Skin of body (tissue), 2 donors: ENCODE data around the gene SUGT1. TPM values are rescaled to one million over a fixed set of nuclear protein-coding genes. Genes with fewer than 3 reads are reported as not detected.
"Not testable (repeated sequence)": the region's sequence is repeated elsewhere in the genome, so short reads cannot be mapped to it uniquely, and the experiment has no call there.

Source experiments
- DNase-seq: peaks from one replicate; lab custom pipeline; 2025; lab: John Stamatoyannopoulos, UW
- total RNA-seq: library from RNA; depleted of rRNA; stranded (reverse); fragments of >200 nt; gene quantifications from one replicate; pipeline ENCODE4 v1.2.3, GENCODE V29; 2014

The SUGT1 gene
- total RNA-seq, 1 donor from 2014 or later: 26.7 TPM

- DNase-seq: no peak
Measured at GRCh38 chr13:52665325-52665724, 12.7 kb downstream of the SUGT1 start.

GRCh38 chr13:52669677-52670076, 17.0 kb downstream of the SUGT1 start:
- no peak for DNase-seq

- no peak for DNase-seq
Measured at GRCh38 chr13:52670726-52671125, 18.1 kb downstream of the SUGT1 start.

- DNase-seq: no peak
Measured at GRCh38 chr13:52673465-52673864, 20.8 kb downstream of the SUGT1 start.

- no peak for DNase-seq
Measured at GRCh38 chr13:52677823-52678222, 25.2 kb downstream of the SUGT1 start.

GRCh38 chr13:52685806-52686205, 33.2 kb downstream of the SUGT1 start:
- not testable (repeated sequence) for DNase-seq

- DNase-seq: no peak
Measured at GRCh38 chr13:52686376-52686775, 33.7 kb downstream of the SUGT1 start.

- DNase-seq: no peak
Measured at GRCh38 chr13:52695856-52696255, 43.2 kb downstream of the SUGT1 start.

- no peak for DNase-seq
Measured at GRCh38 chr13:52696566-52696965, 43.9 kb downstream of the SUGT1 start.

GRCh38 chr13:52701728-52702465, 49.3 kb downstream of the SUGT1 start:
- no peak for DNase-seq

GRCh38 chr13:52703482-52703881, 50.8 kb downstream of the SUGT1 start:
- no peak for DNase-seq

- DNase-seq: no peak
Measured at GRCh38 chr13:52706081-52706480, 53.4 kb downstream of the SUGT1 start.

- no peak for DNase-seq
Measured at GRCh38 chr13:52707375-52707774, 54.7 kb downstream of the SUGT1 start.

- DNase-seq: not testable (repeated sequence)
Measured at GRCh38 chr13:52708266-52708665, 55.6 kb downstream of the SUGT1 start.

GRCh38 chr13:52711286-52711685, 58.6 kb downstream of the SUGT1 start:
- DNase-seq: no peak

- DNase-seq: no peak
Measured at GRCh38 chr13:52712385-52712784, 59.7 kb downstream of the SUGT1 start.

GRCh38 chr13:52713894-52714293, 61.3 kb downstream of the SUGT1 start:
- DNase-seq: no peak

- DNase-seq: not testable (repeated sequence)
Measured at GRCh38 chr13:52720904-52721303, 68.3 kb downstream of the SUGT1 start.

- not testable (repeated sequence) for DNase-seq
Measured at GRCh38 chr13:52721356-52721755, 68.7 kb downstream of the SUGT1 start.

- no peak for DNase-seq
Measured at GRCh38 chr13:52723181-52723580, 70.5 kb downstream of the SUGT1 start.

- no peak for DNase-seq
Measured at GRCh38 chr13:52725302-52725701, 72.7 kb downstream of the SUGT1 start.

GRCh38 chr13:52726258-52726657, 73.6 kb downstream of the SUGT1 start:
- DNase-seq: no peak

- no peak for DNase-seq
Measured at GRCh38 chr13:52734075-52734623, 81.5 kb downstream of the SUGT1 start.
